Activated naive CD4-positive, alpha-beta T cell treated with anti-CD3 and anti-CD28 coated beads, Interleukin-2, amount 10 ng/mL, durations not matched to agents 7 days and 5 days (primary cell): ENCODE measurements around the gene SPRED3.

Source experiments
- CTCF ChIA-PET: fragments of 350-600 bp; sonication (Branson Sonifier 250); formaldehyde crosslinking; loops from one replicate; lab custom pipeline; 2021; ENCODE audit warnings: antibody characterized with exemption; lab: Charles Lee
- DNase-seq: peaks from one replicate; pipeline ENCODE4 v3.0.0-alpha.2; 2020
- H3K27ac Mint-ChIP-seq: one replicate; pipeline ENCODE4 v1.8.0; 2021; ENCODE audit warnings: mild to moderate bottlenecking, moderate library complexity, mixed read lengths
- H3K27me3 Mint-ChIP-seq: one replicate; pipeline ENCODE4 v1.8.0; 2021; ENCODE audit warnings: mild to moderate bottlenecking, mixed read lengths
- H3K36me3 Mint-ChIP-seq: one replicate; pipeline ENCODE4 v1.8.0; 2021; ENCODE audit warnings: mixed read lengths
- H3K4me1 Mint-ChIP-seq: one replicate; pipeline ENCODE4 v1.8.0; 2021; ENCODE audit warnings: mixed read lengths
- H3K4me3 Mint-ChIP-seq: one replicate; pipeline ENCODE4 v1.8.0; 2021; ENCODE audit warnings: mild to moderate bottlenecking, moderate library complexity, mixed read lengths
- H3K9me3 Mint-ChIP-seq: one replicate; pipeline ENCODE4 v1.8.0; 2021; ENCODE audit warnings: mixed read lengths

SPRED3 gene

GRCh38 chr19:38389957-38390924 lies 1.7 kb downstream of the SPRED3 start:
- H3K9me3 Mint-ChIP-seq, result no peaks in the 10 kb centered on the region
- peaks cover 26% of the 10 kb centered on the region for H3K4me1 Mint-ChIP-seq
- CTCF ChIA-PET, result interaction anchor here (3.9 kb wide), 1 partner anchor 12 kb away, joined by 17 read pairs; the partner anchor contains the start of gene FAM98C
- H3K27ac Mint-ChIP-seq, result no peak overlapping the region
- H3K36me3 Mint-ChIP-seq, result peaks cover 4% of the 10 kb centered on the region
- no peak for DNase-seq
- no peak overlapping the region for H3K4me3 Mint-ChIP-seq
- peaks cover 92% of the 10 kb centered on the region for H3K27me3 Mint-ChIP-seq

GRCh38 chr19:38391911-38392464 lies 3.5 kb downstream of the SPRED3 start:
- no peak overlapping the region for H3K27ac Mint-ChIP-seq
- peaks cover 33% of the 10 kb centered on the region for H3K4me1 Mint-ChIP-seq
- CTCF ChIA-PET, result no interaction called here
- H3K9me3 Mint-ChIP-seq, result no peaks in the 10 kb centered on the region
- DNase-seq, result no peak
- H3K27me3 Mint-ChIP-seq, result peaks cover 86% of the 10 kb centered on the region
- peaks cover 3% of the 10 kb centered on the region for H3K36me3 Mint-ChIP-seq
- H3K4me3 Mint-ChIP-seq, result no peak overlapping the region

GRCh38 chr19:38392707-38393308 lies 4.3 kb downstream of the SPRED3 start:
- no peak overlapping the region for H3K4me3 Mint-ChIP-seq
- CTCF ChIA-PET, result interaction anchor here (1.2 kb wide), 1 partner anchor 10 kb away, joined by 3 read pairs; the partner anchor contains the start of gene FAM98C
- H3K27me3 Mint-ChIP-seq, result peaks cover 86% of the 10 kb centered on the region

GRCh38 chr19:38394488-38394887 lies 6.0 kb downstream of the SPRED3 start:
- no peak overlapping the region for H3K27ac Mint-ChIP-seq
- DNase-seq, result peak; percentile 83
- peaks cover 79% of the 10 kb centered on the region for H3K27me3 Mint-ChIP-seq
- no peaks in the 10 kb centered on the region for H3K9me3 Mint-ChIP-seq
- peaks cover 20% of the 10 kb centered on the region for H3K4me1 Mint-ChIP-seq
- H3K36me3 Mint-ChIP-seq, result no peaks in the 10 kb centered on the region
- peak overlapping the region; percentile 70 for H3K4me3 Mint-ChIP-seq
- CTCF ChIA-PET, result interaction anchor here (1.1 kb wide), 2 partner anchors 8 to 20 kb away, joined by 3 to 7 read pairs; partner anchors contain the start of genes FAM98C and PSMD8

More at GRCh38 chr19:38392707-38393308, 4.3 kb downstream of the SPRED3 start:
- Mint-ChIP-seq H3K27ac (no peak overlapping the region), H3K36me3 (no peaks in the 10 kb centered on the region), H3K9me3 (no peaks in the 10 kb centered on the region), H3K4me1 (peaks cover 28% of the 10 kb centered on the region)
- no peak for DNase-seq

- peaks cover 16% of the 10 kb centered on the region for H3K4me1 Mint-ChIP-seq
- peak overlapping the region; percentile 70 for H3K4me3 Mint-ChIP-seq
- H3K36me3 Mint-ChIP-seq, result no peaks in the 10 kb centered on the region
- H3K27ac Mint-ChIP-seq, result no peak overlapping the region
- DNase-seq, result peak; percentile 64
- H3K9me3 Mint-ChIP-seq, result no peaks in the 10 kb centered on the region
- peaks cover 74% of the 10 kb centered on the region for H3K27me3 Mint-ChIP-seq
- CTCF ChIA-PET, result interaction anchor here (1.1 kb wide), 1 partner anchor 21 kb away, joined by 3 read pairs; the partner anchor contains the start of gene PSMD8
Measured at GRCh38 chr19:38395381-38396114, 7.1 kb downstream of the SPRED3 start.

GRCh38 chr19:38399081-38399480 lies 10.6 kb downstream of the SPRED3 start:
- H3K27ac Mint-ChIP-seq, result no peak overlapping the region
- DNase-seq, result no peak
- CTCF ChIA-PET, result no interaction called here
- H3K27me3 Mint-ChIP-seq, result peaks cover 51% of the 10 kb centered on the region
- peaks cover 28% of the 10 kb centered on the region for H3K4me1 Mint-ChIP-seq
- no peak overlapping the region for H3K4me3 Mint-ChIP-seq
- peaks cover 3% of the 10 kb centered on the region for H3K36me3 Mint-ChIP-seq
- no peaks in the 10 kb centered on the region for H3K9me3 Mint-ChIP-seq

GRCh38 chr19:38399537-38399936 lies 11.0 kb downstream of the SPRED3 start:
- Mint-ChIP-seq H3K27me3 (peaks cover 46% of the 10 kb centered on the region), H3K4me1 (peaks cover 31% of the 10 kb centered on the region), H3K9me3 (no peaks in the 10 kb centered on the region), H3K27ac (no peak overlapping the region), H3K4me3 (no peak overlapping the region), H3K36me3 (peaks cover 3% of the 10 kb centered on the region)
- CTCF ChIA-PET, result interaction anchor here (0.6 kb wide), 1 partner anchor 267 kb away, joined by 3 read pairs; no protein-coding TSS in a partner anchor
- no peak for DNase-seq

GRCh38 chr19:38400361-38400760 lies 11.9 kb downstream of the SPRED3 start:
- CTCF ChIA-PET, result interaction anchor here (0.6 kb wide), 1 partner anchor 268 kb away, joined by 3 read pairs; no protein-coding TSS in a partner anchor
- H3K4me1 Mint-ChIP-seq, result peaks cover 33% of the 10 kb centered on the region
- H3K27me3 Mint-ChIP-seq, result peaks cover 38% of the 10 kb centered on the region
- H3K9me3 Mint-ChIP-seq, result no peaks in the 10 kb centered on the region
- no peak overlapping the region for H3K4me3 Mint-ChIP-seq
- no peak for DNase-seq
- peaks cover 7% of the 10 kb centered on the region for H3K36me3 Mint-ChIP-seq
- H3K27ac Mint-ChIP-seq, result peak overlapping the region; percentile 47

- Mint-ChIP-seq H3K9me3 (no peaks in the 10 kb centered on the region), H3K4me1 (peaks cover 35% of the 10 kb centered on the region), H3K36me3 (peaks cover 9% of the 10 kb centered on the region), H3K27ac (peak overlapping the region; percentile 88), H3K4me3 (no peak overlapping the region), H3K27me3 (peaks cover 37% of the 10 kb centered on the region)
- DNase-seq, result no peak
- CTCF ChIA-PET, result interaction anchor here (1.2 kb wide), 1 partner anchor 234 kb away, joined by 3 read pairs; no protein-coding TSS in a partner anchor
Measured at GRCh38 chr19:38401148-38401547, 12.7 kb downstream of the SPRED3 start.

GRCh38 chr19:38402623-38402966 lies 14.1 kb downstream of the SPRED3 start:
- Mint-ChIP-seq H3K4me3 (peak overlapping the region; percentile 92), H3K36me3 (peaks cover 13% of the 10 kb centered on the region), H3K27ac (peak overlapping the region; percentile 94), H3K4me1 (peaks cover 28% of the 10 kb centered on the region), H3K9me3 (no peaks in the 10 kb centered on the region), H3K27me3 (peaks cover 22% of the 10 kb centered on the region)
- CTCF ChIA-PET, result interaction anchor here (0.6 to 3.3 kb wide), 35 partner anchors 8 to 550 kb away, joined by 3 to 42 read pairs (median 4); partner anchors contain the start of genes ACTN4, EIF3K, GGN and MAP4K1
- no peak for DNase-seq

- CTCF ChIA-PET, result interaction anchor here (0.6 to 3.3 kb wide), 38 partner anchors 8 to 549 kb away, joined by 3 to 42 read pairs (median 4); partner anchors contain the start of genes ACTN4, EIF3K, GGN and MAP4K1
- Mint-ChIP-seq H3K27ac (peak within 1 kb of the TSS; percentile 94), H3K4me1 (peaks cover 28% of the 10 kb centered on the region), H3K36me3 (peaks cover 15% of the 10 kb centered on the region), H3K27me3 (peaks cover 19% of the 10 kb centered on the region), H3K9me3 (no peaks in the 10 kb centered on the region), H3K4me3 (peak within 1 kb of the TSS; percentile 92)
- DNase-seq, result peak; percentile 97
Measured at GRCh38 chr19:38402967-38403674, 14.6 kb downstream of the SPRED3 start, which contains the start of gene FAM98C. TSS of gene FAM98C (plus strand) at chr19:38403093. CDS start at chr19:38403154, 61 bp downstream.

- Mint-ChIP-seq H3K4me3 (peak overlapping the region; percentile 92), H3K4me1 (peaks cover 28% of the 10 kb centered on the region), H3K9me3 (no peaks in the 10 kb centered on the region), H3K27me3 (peaks cover 11% of the 10 kb centered on the region), H3K27ac (peak overlapping the region; percentile 75), H3K36me3 (peaks cover 15% of the 10 kb centered on the region)
- CTCF ChIA-PET, result interaction anchor here (0.8 to 3.3 kb wide), 5 partner anchors 108 to 526 kb away, joined by 3 to 42 read pairs (median 3); partner anchors contain the start of genes MRPS12 and SARS2
- DNase-seq, result no peak
Measured at GRCh38 chr19:38404858-38405257, 16.4 kb downstream of the SPRED3 start.
